Fibroblast of the conjunctiva (primary cell): ENCODE results near the gene LUC7L.
"Not testable (repeated sequence)": the region's sequence is repeated elsewhere in the genome, so short reads cannot be mapped to it uniquely, and the experiment has no call there.

Experiments
- DNase-seq: peaks from one replicate; pipeline ENCODE4 v3.0.0-alpha.2; 2010; ENCODE audit warnings: low read depth

Gene LUC7L

DNA sequence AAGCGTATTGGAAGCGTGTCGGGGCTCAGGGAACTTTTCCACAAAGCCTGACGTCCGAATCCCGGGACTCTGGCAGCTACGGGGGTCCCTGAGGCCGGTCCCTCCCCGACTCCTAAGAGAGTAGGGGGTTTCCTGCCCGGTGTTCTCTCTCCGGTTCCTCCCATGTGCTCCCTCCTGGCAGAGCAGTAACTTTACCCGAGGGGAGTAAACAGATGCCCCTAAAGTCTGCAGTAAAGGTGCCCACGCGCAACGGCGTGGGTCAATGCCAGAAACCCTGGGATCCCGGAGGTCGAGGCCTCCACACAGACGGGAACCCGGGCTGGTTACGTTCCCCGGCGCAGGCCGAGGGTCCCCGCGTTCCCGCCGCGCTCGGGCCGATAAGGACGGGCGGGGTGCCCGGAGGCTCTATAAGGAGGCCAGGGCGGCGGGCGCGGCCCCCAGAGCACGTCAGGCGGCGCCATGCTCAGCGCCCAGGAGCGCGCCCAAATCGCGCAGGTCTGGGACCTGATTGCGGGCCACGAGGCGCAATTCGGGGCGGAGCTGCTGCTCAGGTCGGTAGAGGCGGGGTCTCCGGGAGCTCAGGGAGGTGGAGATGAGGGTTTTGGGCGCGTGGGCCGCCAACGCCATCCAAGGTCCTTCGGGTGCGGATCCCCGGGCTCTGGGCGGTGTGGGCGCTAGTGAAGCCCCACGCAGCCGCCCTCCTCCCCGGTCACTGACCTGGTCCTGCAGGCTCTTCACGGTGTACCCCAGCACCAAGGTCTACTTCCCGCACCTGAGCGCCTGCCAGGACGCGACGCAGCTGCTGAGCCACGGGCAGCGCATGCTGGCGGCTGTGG is 63.5 kb downstream of the LUC7L start, which contains the start of gene HBM:
Gene HBM, plus strand, starts transcription at position 440 of the 836 bp plus-strand sequence. Its CDS starts 20 bp downstream, at position 460.
- DNase-seq: no peak

DNA sequence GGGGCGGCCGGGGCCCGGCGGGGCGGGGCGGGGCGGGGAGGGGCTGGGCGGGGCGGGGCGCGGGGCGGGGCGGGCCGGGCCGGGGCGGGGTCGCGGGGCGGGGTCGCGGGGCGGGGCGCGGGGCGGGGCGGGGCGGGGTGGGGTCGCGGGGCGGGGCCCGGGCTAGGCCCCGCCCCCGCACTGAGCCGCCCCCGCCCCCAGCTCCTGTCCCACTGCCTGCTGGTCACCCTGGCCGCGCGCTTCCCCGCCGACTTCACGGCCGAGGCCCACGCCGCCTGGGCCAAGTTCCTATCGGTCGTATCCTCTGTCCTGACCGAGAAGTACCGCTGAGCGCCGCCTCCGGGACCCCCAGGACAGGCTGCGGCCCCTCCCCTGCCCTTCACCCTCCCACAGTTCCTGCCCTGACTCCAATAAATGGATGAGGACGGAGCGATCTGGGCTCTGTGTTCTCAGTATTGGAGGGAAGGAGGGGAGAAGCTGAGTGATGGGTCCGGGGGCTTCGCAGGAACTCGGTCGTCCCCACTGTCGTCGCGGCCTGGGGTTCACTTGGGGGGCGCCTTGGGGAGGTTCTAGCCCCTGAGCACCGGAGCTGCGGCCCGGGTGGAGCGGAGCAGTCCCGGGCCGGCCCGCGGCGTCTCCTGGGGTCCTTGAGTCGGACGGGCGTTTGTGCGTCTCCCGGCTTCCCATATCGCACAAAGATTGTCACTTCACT is 64.3 kb downstream of the LUC7L start:
- no peak for DNase-seq

DNA sequence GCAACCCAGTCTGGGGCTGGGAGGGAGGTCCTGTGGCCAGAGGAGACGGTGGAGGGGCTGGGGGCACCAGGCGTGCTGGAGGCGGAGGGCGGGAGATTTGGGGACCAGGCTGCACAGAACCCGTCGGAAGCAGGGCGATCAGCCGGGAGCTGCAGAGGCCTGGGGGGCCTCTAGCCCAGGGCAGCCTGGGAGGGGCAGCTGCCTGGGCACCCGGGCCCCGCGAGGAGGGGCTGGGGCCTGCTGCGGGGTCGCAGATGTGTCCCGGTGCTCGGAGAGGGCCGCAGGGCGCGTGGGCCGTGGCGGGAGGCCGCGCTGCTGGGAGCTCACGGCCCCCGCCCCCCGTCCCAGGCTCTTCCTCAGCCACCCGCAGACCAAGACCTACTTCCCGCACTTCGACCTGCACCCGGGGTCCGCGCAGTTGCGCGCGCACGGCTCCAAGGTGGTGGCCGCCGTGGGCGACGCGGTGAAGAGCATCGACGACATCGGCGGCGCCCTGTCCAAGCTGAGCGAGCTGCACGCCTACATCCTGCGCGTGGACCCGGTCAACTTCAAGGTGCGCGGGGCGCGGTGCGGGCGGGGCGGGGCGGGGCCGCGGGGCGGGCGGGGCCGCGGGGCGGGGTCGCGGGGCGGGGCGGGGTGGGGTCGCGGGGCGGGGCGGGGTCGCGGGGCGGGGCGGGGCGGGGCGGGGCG is 65.0 kb downstream of the LUC7L start:
- DNase-seq: not testable (repeated sequence)

DNA sequence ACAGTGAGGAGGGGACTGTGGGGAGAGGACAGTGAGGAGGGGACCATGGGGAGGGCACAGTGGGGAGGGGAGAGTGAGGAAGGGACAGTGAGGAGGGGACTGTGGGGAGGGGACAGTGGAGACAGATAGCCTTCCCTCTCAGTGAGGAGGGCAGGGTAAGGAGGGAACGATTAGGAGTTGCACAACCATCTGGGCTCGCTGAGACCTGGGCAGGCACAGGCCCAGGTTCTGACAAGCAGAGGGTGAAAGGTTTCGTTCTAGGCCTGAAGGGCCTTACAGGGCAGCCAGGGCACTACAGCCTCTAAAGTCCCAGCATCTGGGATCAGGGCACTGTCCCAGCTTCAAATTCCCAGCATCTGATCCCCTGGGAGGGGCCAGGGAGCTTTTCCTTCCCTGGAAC is 65.6 kb downstream of the LUC7L start:
- not testable (repeated sequence) for DNase-seq

- DNase-seq: not testable (repeated sequence)
Observed at GRCh38 chr16:163139-163538, 66.1 kb downstream of the LUC7L start.

DNA sequence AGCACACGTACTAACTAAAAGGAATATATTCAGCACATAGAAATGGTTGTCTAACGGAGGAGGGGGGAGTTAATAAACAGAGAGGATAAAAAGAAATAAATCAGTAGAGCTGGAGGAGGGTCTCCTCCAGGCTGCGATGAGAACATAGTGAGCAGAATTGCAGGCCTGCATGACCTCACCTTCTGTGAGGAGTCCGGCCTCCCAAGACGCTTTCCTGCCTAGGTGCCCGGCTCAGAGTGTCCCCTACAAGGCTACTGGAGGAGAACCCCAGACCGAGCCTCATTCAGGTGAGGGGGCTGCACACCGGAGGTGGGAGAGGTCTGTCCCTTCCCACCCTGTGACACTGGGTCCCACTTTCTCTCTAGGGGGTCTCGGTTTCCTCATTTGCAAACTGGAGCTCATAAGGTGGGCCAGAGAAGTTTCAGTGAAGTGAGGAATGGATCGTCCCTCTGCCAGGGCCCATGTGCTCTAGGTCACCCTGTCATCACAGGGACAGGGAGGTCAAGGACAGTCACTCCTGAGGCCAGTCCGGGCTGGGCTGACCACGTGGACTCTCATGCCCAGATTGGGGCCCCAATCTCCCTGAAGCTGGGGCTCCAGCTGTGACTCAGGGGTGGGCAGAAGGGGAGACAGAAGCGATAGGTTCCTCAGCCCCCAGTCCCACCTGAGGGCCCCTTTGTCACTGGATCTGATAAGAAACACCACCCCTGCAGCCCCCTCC is 66.8 kb downstream of the LUC7L start:
- no peak for DNase-seq

- DNase-seq: no peak
Observed at GRCh38 chr16:160691-161190, 68.5 kb downstream of the LUC7L start.

DNA sequence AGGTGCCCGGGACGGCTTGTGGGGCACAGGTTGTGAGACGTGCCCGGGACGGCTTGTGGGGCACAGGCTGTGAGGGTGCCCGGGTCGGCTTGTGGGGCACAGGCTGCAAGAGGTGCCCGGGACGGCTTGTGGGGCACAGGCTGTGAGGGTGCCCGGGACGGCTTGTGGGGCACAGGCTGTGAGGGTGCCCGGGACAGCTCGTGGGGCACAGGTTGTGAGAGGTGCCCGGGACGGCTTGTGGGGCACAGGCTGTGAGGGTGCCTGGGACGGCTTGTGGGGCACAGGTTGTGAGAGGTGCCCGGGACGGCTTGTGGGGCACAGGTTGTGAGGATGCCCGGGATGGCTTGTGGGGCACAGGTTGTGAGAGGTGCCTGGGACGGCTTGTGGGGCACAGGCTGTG is 69.0 kb downstream of the LUC7L start:
- DNase-seq: not testable (repeated sequence)

DNA sequence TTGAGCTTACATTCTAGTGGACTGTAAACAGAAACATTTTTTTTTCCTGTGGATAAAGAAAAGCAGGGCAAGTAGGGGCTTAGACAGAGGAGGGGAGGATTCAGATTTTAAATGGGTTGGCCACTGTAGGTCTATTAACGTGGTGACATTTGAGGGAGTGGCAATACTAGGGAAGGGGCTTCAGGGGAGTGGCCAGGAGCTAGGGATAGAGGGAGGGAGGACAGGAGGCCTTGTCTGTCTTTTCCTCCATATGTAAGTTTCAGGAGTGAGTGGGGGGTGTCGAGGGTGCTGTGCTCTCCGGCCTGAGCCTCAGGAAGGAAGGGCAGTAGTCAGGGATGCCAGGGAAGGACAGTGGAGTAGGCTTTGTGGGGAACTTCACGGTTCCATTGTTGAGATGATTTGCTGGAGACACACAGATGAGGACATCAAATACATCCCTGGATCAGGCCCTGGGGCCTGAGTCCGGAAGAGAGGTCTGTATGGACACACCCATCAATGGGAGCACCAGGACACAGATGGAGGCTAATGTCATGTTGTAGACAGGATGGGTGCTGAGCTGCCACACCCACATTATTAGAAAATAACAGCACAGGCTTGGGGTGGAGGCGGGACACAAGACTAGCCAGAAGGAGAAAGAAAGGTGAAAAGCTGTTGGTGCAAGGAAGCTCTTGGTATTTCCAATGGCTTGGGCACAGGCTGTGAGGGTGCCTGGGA is 70.0 kb downstream of the LUC7L start:
- DNase-seq: no peak

- DNase-seq: no peak
Observed at GRCh38 chr16:155031-155398, 74.2 kb downstream of the LUC7L start.

DNA sequence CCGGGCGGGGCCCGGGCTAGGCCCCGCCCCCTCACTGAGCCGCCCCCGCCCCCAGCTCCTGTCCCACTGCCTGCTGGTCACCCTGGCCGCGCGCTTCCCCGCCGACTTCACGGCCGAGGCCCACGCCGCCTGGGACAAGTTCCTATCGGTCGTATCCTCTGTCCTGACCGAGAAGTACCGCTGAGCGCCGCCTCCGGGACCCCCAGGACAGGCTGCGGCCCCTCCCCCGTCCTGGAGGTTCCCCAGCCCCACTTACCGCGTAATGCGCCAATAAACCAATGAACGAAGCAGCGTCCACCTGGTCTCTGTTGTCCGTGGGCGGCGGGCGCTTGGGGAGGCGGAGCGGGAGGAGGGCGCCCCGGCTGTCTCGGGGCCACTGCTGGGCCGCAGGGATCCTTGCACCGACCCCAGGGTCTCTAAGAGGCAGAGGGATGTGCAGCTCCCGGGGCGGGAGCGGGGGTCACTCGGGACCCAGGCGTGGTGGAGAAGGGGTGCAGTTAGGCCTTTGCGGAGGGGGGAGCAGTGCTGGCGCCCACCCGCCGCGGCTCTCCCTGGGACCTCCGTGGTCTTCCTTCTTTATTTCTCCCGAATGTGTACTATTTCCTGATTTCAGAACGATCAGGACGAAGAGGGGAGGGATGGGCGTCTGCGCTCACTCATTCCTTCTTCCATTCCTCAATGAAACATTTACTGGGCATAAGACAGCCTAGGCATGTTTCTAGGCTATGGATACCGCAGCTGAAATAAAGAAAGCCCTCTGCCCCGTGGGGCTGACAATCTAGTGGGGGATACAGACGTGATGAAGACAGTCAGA is 74.8 kb downstream of the LUC7L start:
- DNase-seq: no peak

- DNase-seq: not testable (repeated sequence)
Observed at GRCh38 chr16:153550-154216, 75.6 kb downstream of the LUC7L start.

GRCh38 chr16:153129-153521 is 76.1 kb downstream of the LUC7L start:
- not testable (repeated sequence) for DNase-seq

- no peak for DNase-seq
Observed at GRCh38 chr16:152141-153128, 76.8 kb downstream of the LUC7L start, which contains the start of gene HBZ. TSS of gene HBZ (plus strand) at chr16:152644. CDS start at chr16:152910, 266 bp downstream.

GRCh38 chr16:149024-149660 is 80.1 kb downstream of the LUC7L start:
- DNase-seq: no peak

DNA sequence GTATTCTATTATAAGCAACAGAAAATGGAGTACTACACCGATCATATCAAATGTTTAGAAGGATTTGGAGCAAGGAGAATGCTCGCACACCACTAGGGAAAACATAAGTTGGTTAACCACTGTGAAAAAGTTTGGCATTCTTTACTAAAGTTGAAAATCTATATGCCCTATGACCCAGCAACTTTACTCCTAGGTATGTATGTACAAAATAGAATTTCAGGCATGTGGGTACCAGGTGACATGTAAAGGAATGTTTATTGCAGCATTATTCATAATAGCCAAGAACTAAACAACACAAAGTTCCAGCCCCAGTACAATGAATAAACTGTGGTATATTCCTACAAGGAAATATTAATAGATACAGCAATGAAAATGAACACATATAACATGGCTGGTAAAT is 82.6 kb downstream of the LUC7L start:
- DNase-seq: no peak

- no peak for DNase-seq
Observed at GRCh38 chr16:144797-145252, 84.4 kb downstream of the LUC7L start.

DNA sequence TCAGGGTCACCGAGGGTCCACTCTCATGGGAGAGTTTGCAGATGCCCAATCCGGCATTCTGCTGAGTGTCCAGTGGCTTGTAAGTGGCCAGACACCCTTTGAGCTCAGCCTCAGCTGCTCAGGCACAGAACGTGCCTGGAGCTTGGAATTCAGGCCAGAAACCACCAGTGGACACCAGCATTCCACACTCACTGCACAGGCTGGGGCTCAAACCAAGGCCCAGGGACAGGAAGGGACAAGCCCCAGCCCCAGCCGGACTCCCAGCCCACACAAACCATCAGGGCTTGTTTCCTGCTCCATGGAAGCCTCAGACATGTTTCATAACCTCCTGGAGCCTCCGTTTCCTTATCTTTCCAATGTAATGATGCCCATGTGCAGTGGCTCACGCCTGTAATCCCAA is 85.8 kb downstream of the LUC7L start:
- DNase-seq: no peak
